Measurements from ENCODE around the gene SCARF2. TPM values are rescaled to one million over a fixed set of nuclear protein-coding genes. Genes with fewer than 3 reads are reported as not detected.

Gene SCARF2
- total RNA-seq, 1 experiment from 2014 or later: 1.4 TPM

DNA sequence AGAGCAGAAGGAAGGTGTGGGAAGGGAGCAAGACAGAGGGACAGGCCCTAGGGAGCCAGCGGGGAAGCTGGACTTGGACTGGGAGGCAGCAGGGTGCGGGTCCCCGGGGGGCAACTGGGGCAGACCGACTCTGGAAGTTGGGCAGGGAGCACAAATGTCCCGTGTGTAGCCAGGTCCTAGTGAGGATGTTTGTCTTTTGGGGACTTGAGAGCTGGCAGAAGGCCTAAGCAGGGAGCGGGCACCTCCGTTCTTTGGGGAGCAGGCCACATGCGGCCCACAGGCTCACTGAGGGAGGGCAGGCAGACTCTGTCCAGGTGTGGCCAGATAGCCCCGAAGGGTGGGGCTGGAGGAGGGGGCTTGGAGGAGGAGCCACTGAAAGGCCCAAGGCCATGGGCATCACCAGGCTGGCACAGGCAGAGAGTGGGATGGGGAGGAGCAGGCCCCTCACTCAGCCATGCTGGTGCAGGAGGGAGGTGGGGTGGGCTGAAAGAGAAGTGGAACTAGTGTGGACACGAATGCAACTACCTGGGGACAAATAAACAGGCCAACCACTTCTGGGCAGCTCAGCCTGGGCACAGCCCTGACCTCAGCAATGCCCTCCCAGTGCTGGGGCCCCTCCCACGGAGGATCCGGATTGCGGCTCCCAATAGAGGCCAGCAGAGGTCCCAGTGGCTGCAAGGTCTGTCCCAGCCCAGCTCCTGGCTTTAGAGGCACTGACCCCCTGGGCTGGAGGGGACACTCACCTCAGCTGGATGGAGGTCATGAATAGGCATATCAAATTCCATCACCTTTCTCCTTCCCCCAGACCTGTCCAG is 1.3 kb upstream of the SCARF2 start:
- Histone ChIP-seq H3K9me3 (ENCODE audit: low read depth, low read length, poor library complexity, severe bottlenecking) (no peaks in the 10 kb centered on the region), H3K27me3 (replicated peaks; ENCODE audit: insufficient read depth, low read depth, low read length, poor library complexity) (peaks cover 10% of the 10 kb centered on the region), H3K4me1 (ENCODE audit: insufficient read depth, low read length, poor library complexity, severe bottlenecking) (peaks cover 9% of the 10 kb centered on the region), H3K4me3 (ENCODE audit: low read depth, low read length, poor library complexity, severe bottlenecking) (no peak overlapping the region), H3K27ac (ENCODE audit: low read depth, low read length, poor library complexity, severe bottlenecking) (no peak overlapping the region), H3K36me3 (ENCODE audit: insufficient read depth, low read length, poor library complexity, severe bottlenecking) (peaks cover 5% of the 10 kb centered on the region)
- intact Hi-C loops (cut with micrococcal nuclease; ENCODE audit: unreplicated experiment): no loop called here
- POLR2A ChIA-PET (ENCODE audit: low non-redundant PET): no interaction called here
- BruUV-seq (replicated peaks): no TSS peak
- no peak for DNase-seq (ENCODE audit: low spot score)
- CTCF ChIA-PET: no interaction called here
- TF ChIP-seq, protein P1, sequence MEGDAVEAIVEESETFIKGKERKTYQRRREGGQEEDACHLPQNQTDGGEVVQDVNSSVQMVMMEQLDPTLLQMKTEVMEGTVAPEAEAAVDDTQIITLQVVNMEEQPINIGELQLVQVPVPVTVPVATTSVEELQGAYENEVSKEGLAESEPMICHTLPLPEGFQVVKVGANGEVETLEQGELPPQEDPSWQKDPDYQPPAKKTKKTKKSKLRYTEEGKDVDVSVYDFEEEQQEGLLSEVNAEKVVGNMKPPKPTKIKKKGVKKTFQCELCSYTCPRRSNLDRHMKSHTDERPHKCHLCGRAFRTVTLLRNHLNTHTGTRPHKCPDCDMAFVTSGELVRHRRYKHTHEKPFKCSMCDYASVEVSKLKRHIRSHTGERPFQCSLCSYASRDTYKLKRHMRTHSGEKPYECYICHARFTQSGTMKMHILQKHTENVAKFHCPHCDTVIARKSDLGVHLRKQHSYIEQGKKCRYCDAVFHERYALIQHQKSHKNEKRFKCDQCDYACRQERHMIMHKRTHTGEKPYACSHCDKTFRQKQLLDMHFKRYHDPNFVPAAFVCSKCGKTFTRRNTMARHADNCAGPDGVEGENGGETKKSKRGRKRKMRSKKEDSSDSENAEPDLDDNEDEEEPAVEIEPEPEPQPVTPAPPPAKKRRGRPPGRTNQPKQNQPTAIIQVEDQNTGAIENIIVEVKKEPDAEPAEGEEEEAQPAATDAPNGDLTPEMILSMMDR (conservative IDR thresholded peaks at IDR 0.05; ENCODE audit: low read depth, low read length): no peak

DNA sequence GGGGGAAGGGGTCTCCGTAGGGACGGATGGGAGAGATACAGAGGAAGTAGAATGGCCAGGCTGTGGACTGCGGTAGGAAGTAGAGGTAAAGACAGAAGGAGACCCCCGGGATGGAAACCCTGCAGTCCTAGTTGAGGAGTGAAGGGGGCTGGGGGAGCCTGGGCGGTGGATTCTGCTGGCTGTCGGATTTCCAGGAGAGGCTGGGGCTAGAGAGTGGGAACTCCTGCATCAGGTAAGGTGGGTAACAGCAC is 727 bp upstream of the SCARF2 start:
- peaks cover 5% of the 10 kb centered on the region for H3K36me3 ChIP-seq (ENCODE audit: insufficient read depth, low read length, poor library complexity, severe bottlenecking)
- CTCF ChIA-PET: no interaction called here
- H3K4me1 ChIP-seq (ENCODE audit: insufficient read depth, low read length, poor library complexity, severe bottlenecking): peaks cover 9% of the 10 kb centered on the region
- BruUV-seq (replicated peaks): no TSS peak
- TF ChIP-seq, protein P1 (conservative IDR thresholded peaks at IDR 0.05; ENCODE audit: low read depth, low read length): no peak
- intact Hi-C loops (cut with micrococcal nuclease; ENCODE audit: unreplicated experiment): no loop called here
- DNase-seq (ENCODE audit: low spot score): no peak
- H3K27ac ChIP-seq (ENCODE audit: low read depth, low read length, poor library complexity, severe bottlenecking): no peak overlapping the region
- peaks cover 10% of the 10 kb centered on the region for H3K27me3 ChIP-seq (replicated peaks; ENCODE audit: insufficient read depth, low read depth, low read length, poor library complexity)
- peak overlapping the region; percentile 49 for H3K4me3 ChIP-seq (ENCODE audit: low read depth, low read length, poor library complexity, severe bottlenecking)
- POLR2A ChIA-PET (ENCODE audit: low non-redundant PET): no interaction called here
- no peaks in the 10 kb centered on the region for H3K9me3 ChIP-seq (ENCODE audit: low read depth, low read length, poor library complexity, severe bottlenecking)

DNA sequence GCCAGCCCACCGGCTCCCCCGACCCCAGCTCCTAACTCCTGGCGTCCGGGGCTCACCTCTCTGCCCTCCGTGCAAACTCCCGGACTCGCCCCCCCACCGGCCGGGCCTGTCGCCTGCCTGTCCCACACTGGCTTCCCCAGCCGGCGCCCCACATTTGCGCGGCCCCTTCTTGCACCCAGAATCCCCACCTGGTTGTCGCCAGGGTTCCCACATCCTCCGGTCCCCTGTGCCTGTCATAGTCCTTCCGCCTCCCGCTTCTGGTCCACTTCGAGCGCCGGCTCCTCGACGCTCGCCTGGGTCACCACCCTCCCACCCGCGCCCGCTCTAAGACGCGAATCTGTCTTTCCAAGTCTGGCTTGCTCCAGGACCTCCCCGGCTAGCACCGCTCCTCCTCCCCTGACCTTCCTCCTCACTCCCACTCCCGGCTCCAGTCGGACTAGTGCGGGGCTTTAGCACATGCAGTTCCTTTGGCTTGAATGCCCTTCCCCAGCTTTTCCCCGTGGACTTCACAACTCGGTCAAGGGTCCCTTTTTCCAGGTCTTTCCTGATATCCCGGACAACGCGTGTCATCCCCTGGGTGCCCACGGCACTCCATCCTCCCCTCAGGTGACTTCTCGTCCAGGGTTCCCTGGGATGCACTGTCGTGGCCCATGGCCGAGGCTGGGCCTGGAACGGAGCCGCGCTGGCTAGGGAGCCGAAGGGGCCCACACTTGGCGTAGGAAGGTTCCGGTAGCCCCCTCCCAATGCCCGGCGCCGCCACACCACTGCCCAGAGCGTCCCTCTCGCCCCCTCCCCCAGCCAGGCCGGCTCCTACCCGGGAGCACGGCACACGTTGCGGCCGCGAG is 635 bp downstream of the SCARF2 start:
- Histone ChIP-seq H3K4me3 (ENCODE audit: low read depth, low read length, poor library complexity, severe bottlenecking) (peak overlapping the region; percentile 49), H3K4me1 (ENCODE audit: insufficient read depth, low read length, poor library complexity, severe bottlenecking) (peaks cover 9% of the 10 kb centered on the region), H3K27me3 (replicated peaks; ENCODE audit: insufficient read depth, low read depth, low read length, poor library complexity) (peaks cover 10% of the 10 kb centered on the region), H3K36me3 (ENCODE audit: insufficient read depth, low read length, poor library complexity, severe bottlenecking) (peaks cover 2% of the 10 kb centered on the region), H3K9me3 (ENCODE audit: low read depth, low read length, poor library complexity, severe bottlenecking) (no peaks in the 10 kb centered on the region), H3K27ac (ENCODE audit: low read depth, low read length, poor library complexity, severe bottlenecking) (no peak overlapping the region)
- ChIA-PET CTCF (no interaction called here), POLR2A (ENCODE audit: low non-redundant PET) (no interaction called here)
- intact Hi-C loops (cut with micrococcal nuclease; ENCODE audit: unreplicated experiment): no loop called here
- no TSS peak for BruUV-seq (replicated peaks)
- peak; percentile 38 for TF ChIP-seq EZH2 (IDR thresholded peaks at IDR 0.05; ENCODE audit: borderline replicate concordance, low read depth, low read length, poor library complexity, severe bottlenecking)
- TF ChIP-seq, protein P1 (conservative IDR thresholded peaks at IDR 0.05; ENCODE audit: low read depth, low read length): no peak
- DNase-seq (ENCODE audit: low spot score): no peak
